Mesothelial cell of epicardium (in vitro differentiated cells): ENCODE measurements around the gene LRP6. TPM values are rescaled to one million over a fixed set of nuclear protein-coding genes. Genes with fewer than 3 reads are reported as not detected.
A peak's percentile ranks its signal among the peaks of the same experiment; 100 is the strongest.

Experiments
- DNase-seq, 2 experiments: peaks; one replicate each; pipeline ENCODE4 v3.0.0; 2021; ENCODE audit warnings: low spot score in 2 of 2; ENCODE audit not compliant: unreplicated experiment in 2 of 2
- H3K27ac Mint-ChIP-seq: 2 replicates; pipeline ENCODE4 v1.8.0; 2021; ENCODE audit warnings: mixed read lengths
- H3K27me3 Mint-ChIP-seq: 2 replicates; pipeline ENCODE4 v1.8.0; 2021; ENCODE audit warnings: low read depth, mixed read lengths
- H3K36me3 Mint-ChIP-seq: 2 replicates; pipeline ENCODE4 v1.8.0; 2021; ENCODE audit warnings: mixed read lengths
- H3K4me1 Mint-ChIP-seq: 2 replicates; pipeline ENCODE4 v1.8.0; 2021; ENCODE audit warnings: mixed read lengths
- H3K4me3 Mint-ChIP-seq: 2 replicates; pipeline ENCODE4 v1.8.0; 2021; ENCODE audit warnings: mild to moderate bottlenecking, moderate library complexity, mixed read lengths
- H3K9me3 Mint-ChIP-seq: 2 replicates; pipeline ENCODE4 v1.8.0; 2021; ENCODE audit warnings: mixed read lengths
- CTCF ChIP-seq: fragments of 200-600 bp; sonication (generic); IDR thresholded peaks from one replicate; pipeline ENCODE4 v1.5.0; 2021; ENCODE audit warnings: antibody characterized with exemption; ENCODE audit not compliant: unreplicated experiment
- total RNA-seq: library from RNA; stranded (reverse); gene quantifications from 3 replicates; pipeline ENCODE4 v1.2.1, GENCODE V29; 2021

Gene LRP6
- total RNA-seq, 1 donor from 2014 or later = 72.9 TPM

DNA sequence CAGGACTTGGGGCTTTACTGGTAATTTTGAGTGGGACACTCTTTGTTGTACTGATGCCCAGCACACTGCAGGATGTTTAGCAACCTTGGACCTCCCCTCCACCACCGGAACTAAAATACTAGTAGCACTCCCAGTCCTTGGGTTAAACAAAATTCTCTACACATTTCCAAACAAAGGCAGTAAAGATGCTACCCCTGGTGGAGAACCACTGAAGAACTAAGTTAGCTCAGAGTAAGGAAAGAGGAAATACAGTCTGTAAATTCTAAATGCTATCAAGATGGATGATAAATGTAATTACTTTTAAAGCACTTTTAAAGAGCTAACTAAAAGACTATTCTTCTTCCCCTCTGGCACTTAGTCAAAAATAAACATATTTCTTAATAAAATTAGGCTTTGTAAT lies 64.1 kb downstream of the LRP6 start:
- H3K9me3 Mint-ChIP-seq = peaks cover 23% of the 10 kb centered on the region
- H3K27me3 Mint-ChIP-seq = no peaks in the 10 kb centered on the region
- no peak for DNase-seq
- no peaks in the 10 kb centered on the region for H3K4me1 Mint-ChIP-seq
- peak overlapping the region; percentile 28 for H3K27ac Mint-ChIP-seq
- H3K36me3 Mint-ChIP-seq = peaks cover 45% of the 10 kb centered on the region
- no peak for TF ChIP-seq CTCF
- no peak overlapping the region for H3K4me3 Mint-ChIP-seq

DNA sequence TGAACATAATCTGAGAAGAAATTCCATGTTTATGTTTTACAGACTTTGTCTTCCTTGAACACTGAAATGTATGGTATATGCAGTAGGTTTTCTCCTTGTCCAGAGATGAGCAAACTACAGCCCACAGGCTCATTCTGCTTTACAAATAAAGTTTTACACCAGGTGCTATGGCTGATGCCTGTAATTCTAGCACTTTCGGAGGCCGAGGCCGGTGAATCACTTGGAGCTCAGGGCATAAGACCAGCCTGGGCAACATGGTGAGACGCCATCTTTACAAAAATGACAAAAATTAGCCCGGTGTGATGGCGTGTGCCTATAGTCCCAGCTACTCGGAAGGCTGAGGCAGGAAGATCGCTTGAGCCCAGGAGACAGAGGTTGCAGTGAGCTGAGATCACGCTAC lies 64.7 kb downstream of the LRP6 start:
- no peak for TF ChIP-seq CTCF
- no peak overlapping the region for H3K27ac Mint-ChIP-seq
- no peak for DNase-seq

GRCh38 chr12:12201274-12201758 lies 65.5 kb downstream of the LRP6 start:
- no peak overlapping the region for H3K27ac Mint-ChIP-seq
- peaks cover 57% of the 10 kb centered on the region for H3K36me3 Mint-ChIP-seq
- DNase-seq = no peak
- H3K9me3 Mint-ChIP-seq = peaks cover 36% of the 10 kb centered on the region
- no peaks in the 10 kb centered on the region for H3K27me3 Mint-ChIP-seq
- H3K4me1 Mint-ChIP-seq = no peaks in the 10 kb centered on the region
- no peak overlapping the region for H3K4me3 Mint-ChIP-seq
- no peak for TF ChIP-seq CTCF

More for the DNA sequence above, 64.7 kb downstream of the LRP6 start:
- no peaks in the 10 kb centered on the region for H3K4me1 Mint-ChIP-seq
- H3K27me3 Mint-ChIP-seq = no peaks in the 10 kb centered on the region
- peaks cover 28% of the 10 kb centered on the region for H3K9me3 Mint-ChIP-seq
- H3K4me3 Mint-ChIP-seq = no peak overlapping the region
- H3K36me3 Mint-ChIP-seq = peaks cover 49% of the 10 kb centered on the region

DNA sequence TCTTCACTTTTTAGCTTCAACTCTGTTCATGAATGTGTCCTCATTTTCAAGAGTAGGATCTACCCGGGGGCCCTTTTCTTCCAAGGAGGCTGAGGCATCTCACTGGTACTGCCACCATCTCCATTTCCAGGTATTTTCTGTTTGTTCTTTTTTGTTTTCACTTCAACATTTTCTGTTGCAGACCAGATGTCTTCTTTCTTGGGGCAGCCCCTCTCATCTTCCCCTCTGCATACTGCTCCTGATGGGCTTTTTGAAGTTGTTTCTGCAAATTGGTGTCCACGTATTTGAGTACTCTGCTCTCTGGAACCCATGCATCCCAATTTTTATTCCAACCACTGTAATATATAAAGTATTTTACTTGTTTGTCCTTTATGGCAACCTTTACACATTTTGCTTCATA lies 66.5 kb downstream of the LRP6 start:
- no peaks in the 10 kb centered on the region for H3K4me1 Mint-ChIP-seq
- H3K27me3 Mint-ChIP-seq = no peaks in the 10 kb centered on the region
- H3K36me3 Mint-ChIP-seq = peaks cover 67% of the 10 kb centered on the region
- TF ChIP-seq CTCF = no peak
- DNase-seq = no peak
- H3K4me3 Mint-ChIP-seq = no peak overlapping the region
- H3K9me3 Mint-ChIP-seq = peaks cover 45% of the 10 kb centered on the region
- H3K27ac Mint-ChIP-seq = no peak overlapping the region

GRCh38 chr12:12198124-12198523 lies 68.7 kb downstream of the LRP6 start:
- peaks cover 80% of the 10 kb centered on the region for H3K36me3 Mint-ChIP-seq
- H3K4me3 Mint-ChIP-seq = no peak overlapping the region
- TF ChIP-seq CTCF = no peak
- DNase-seq = no peak
- H3K27ac Mint-ChIP-seq = no peak overlapping the region
- no peaks in the 10 kb centered on the region for H3K4me1 Mint-ChIP-seq
- H3K27me3 Mint-ChIP-seq = no peaks in the 10 kb centered on the region
- peaks cover 63% of the 10 kb centered on the region for H3K9me3 Mint-ChIP-seq

- Mint-ChIP-seq H3K36me3 (peaks cover 73% of the 10 kb centered on the region), H3K4me1 (no peaks in the 10 kb centered on the region), H3K9me3 (peaks cover 65% of the 10 kb centered on the region), H3K27me3 (no peaks in the 10 kb centered on the region), H3K4me3 (no peak overlapping the region), H3K27ac (no peak overlapping the region)
- no peak for TF ChIP-seq CTCF
- DNase-seq = no peak
Observed at GRCh38 chr12:12197128-12197527, 69.7 kb downstream of the LRP6 start.
